SHP77 treated with DMSO at 0.1 percent for 48 hours (cell line): ENCODE measurements around the gene GRAP2.
"Not testable (repeated sequence)": the region's sequence is repeated elsewhere in the genome, so short reads cannot be mapped to it uniquely, and the experiment has no call there.

ENCODE experiments used
- DNase-seq: peaks from one replicate; lab custom pipeline; 2025; lab: John Stamatoyannopoulos, UW

GRAP2 gene

DNA sequence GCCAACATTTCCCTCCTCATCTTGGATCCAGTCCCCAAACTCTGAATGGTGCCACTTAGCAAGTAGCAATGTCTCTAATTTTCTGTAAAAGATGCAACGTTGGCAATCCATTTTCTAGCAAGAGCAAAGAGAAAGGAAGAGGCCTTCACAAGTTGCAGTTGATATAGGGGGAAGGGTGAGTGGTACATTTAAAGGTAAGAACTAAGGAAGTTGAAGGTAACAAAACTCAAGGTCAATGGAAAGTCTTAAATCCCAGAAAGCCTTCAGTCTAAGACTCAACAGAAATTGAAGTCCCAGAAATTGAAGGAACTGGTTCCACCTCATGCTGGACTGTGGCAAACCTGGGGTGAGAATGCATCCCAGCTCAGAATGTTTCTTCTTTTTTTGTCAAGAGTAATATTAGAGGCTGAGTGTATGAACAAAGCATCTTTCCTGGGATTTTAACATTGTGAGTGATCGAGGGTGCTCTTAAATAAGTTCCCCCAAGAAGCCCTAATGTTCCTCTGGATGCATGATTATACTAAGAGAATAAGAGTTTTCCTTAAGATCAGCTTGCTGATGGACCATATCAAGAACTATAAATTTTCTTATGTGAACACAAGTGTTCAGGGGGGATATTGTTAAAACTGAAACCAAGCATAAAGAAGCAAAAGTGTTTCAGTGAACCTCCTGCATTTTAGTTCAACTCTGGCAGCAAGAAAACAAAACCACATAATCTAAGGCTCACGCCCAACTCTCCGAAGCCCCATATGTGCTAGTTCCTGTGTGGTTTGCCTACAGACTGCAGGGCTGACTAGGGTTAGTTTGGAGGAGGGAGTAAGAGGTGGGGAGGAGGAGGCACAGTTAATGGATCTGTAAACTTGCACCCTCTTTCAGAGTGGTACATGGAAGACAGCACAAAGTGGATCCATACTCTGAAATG lies at the start of gene GRAP2:
GRAP2 (plus strand) TSS at position 779 of the 922 bp plus-strand sequence. CDS start 46,023 bp downstream, outside the sequence.
- DNase-seq = no peak

DNA sequence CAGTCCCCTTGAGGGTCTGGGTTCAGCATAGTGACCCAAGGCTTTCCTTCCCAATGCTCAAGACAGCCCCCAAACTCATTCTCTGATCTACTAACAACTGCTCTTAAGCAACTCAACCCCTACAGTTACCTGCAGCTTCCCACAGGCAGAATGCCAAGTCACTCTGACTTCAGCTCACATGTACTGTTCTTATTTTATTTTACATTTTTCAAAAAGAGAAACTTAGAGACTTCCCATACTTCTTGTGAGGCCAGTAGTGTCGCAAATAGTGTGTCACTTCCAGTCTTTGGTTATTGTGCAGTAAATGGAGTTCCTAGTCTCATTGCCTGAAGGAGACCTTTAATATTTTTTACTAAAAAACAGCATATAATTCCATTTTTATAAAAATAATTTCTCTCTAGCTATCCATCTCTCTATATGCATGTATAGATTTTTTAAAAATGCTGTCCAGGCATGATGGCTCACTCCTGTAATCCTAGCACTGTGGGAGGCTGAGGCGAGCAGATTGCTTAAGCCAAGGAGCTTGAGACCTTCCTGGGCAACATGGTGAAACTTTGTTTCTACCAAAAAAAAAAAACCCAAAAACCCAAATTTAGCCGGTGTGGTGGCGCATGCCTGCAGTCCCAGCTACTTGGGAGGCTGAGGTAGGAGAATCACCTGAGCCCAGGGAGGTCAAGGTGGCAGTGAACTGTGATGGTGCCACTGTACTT lies 49.1 kb upstream of the GRAP2 start:
- no peak for DNase-seq

DNA sequence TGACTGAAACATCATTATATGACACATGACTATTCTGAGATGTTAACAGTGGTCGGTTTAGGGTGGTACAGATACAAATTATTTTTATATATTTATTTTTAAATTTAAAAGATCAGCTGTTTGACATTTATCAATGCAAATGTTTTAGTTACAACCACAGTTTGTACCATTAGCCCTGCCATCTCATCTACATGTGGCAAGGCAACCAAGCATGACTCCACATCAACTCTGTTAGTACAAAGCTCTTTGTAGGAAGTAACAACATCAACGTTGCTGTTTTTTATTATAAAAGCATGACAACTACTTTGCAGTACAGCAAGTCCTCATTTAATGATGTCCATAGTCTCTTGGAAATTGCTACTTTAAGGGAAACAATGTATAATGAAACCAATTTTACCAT lies 48.1 kb upstream of the GRAP2 start:
- DNase-seq = no peak

DNA sequence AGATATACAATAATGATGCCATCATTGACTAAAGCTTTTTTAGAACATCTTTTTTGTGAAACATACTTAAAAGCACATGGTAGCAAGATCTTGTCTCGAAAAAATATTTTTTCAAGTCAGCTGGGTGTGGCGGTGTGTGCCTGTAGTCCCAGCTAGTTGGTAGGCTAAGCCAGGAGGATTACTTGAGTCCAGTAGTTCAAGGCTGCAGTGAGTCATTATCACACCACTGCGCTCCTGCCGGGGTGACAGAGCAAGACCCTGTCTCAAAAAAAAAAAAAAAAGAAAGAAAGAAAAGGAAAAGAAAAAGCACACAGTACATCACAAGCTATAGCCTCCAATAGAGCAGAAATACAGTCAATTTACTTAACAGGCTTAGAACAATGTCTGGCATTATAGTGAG lies 44.3 kb upstream of the GRAP2 start:
- no peak for DNase-seq

DNA sequence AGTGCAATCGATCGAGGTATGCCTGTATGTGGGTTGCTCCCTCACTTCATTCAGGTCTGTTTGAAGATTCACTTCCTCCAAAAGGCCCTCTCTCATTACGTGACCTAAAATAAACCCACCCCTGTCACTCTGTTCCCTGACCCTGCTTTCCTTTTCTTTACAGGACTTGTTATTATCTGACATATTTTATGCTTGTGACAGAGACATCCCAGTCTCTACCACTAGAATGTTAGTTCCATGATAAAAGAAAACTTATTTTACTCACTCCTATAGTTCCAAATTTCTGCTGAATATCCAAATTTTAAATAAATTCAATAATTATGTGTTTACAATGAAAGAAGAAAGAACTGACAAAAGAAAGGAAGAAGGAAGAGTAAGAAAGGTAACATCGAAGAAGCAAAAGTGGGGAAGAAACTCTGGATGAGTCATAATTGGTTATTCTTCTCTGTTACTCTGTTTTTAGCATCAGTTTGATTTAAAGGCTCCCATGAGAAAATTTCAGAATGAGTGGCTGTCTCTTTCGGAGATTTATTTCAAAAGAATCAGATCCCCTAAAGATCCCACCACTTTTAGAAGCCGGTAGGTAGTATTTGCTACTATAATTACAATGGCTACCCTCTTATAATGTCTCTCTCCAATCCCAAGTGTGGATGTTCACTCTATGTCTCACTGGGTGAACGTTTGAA lies 40.8 kb upstream of the GRAP2 start:
- DNase-seq = no peak

DNA sequence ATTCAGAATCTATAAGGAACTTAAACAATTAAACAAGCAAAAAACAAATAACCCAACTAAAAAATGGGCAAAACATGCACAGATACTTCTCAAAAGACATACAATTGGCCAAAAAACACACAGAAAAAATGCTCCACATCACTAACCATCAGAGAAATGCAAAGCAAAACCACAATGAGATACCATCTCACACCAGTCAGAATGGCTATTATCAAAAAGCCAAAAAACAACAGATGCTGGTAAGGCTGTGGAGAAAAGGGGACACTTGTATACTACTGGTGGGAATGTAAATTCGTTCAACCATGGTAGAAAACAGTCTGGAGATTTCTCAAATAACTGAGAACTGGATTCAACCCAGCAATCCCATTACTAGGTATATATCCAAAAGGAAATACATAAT lies 32.1 kb upstream of the GRAP2 start:
- DNase-seq = no peak

DNA sequence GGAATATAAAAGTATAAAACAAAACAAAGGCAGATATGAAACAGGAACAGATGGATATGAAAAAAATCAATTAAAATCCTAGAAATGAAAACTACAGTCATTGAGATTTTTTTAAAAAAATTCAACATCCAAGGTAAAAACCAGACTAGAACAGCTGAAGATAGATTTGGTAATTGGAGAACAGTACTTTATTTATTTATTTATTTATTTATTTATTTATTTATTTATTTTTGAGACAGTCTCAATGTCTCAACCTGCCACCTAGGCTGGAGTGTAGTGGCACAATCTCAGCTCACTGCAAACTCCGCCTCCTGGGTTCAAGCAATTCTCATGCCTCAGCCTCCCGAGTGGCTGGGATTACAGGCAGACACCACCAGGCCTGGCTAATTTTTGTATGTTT lies 31.1 kb upstream of the GRAP2 start:
- DNase-seq = not testable (repeated sequence)

DNA sequence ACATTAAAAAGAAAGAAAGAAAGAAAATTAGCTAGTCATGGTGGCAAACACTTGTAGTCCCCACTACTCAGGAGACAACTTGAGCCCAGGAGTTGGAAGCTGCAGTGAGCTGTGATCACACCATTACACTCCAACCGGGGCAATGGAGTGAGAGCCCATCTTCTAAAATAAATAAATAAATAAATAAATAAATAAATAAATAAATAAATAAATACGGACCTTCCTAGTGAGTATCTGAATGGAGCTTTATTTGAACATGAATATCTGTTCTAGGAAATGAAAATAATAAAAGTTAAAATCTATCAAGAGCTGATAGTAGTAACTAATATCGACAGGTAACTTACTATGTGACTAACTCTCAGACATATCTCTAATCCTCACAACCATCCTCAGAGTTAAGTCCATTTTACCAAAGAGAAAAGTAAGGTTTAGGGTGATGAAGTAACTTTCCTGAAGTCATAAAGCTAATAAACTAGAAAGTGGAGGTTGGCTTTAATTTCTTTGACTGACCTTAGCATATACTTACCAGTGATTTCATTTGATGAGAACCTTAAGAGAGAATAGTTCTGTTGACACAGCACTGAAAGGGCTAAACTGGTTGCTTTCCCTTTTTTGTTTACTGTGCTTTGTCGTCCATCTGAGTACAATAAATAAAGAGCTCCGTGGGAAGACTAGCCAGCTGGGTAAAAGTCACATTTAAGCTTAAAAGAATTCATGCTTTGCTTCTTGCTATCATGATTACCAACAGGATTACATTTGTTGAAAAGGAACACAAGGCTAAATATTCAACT lies 29.7 kb upstream of the GRAP2 start:
- DNase-seq = no peak

DNA sequence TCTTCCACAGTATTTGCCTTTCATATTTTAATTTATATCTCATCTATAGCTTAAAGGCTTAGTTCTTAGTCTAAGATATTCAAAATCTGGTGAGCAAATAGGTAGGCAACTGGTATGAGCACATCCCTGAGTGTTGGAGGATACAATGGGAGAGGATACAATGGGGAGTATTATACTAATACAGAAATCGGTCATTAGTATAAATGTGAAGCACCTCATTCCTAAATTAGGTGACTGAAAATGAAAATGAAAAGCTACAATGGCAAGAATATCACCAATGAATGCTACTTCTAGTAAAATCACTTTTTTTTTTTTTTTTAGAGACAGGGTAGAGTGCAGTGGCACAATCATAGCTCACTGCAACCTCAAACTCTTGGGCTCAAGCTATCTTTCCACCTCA lies 28.3 kb upstream of the GRAP2 start:
- DNase-seq = no peak

DNA sequence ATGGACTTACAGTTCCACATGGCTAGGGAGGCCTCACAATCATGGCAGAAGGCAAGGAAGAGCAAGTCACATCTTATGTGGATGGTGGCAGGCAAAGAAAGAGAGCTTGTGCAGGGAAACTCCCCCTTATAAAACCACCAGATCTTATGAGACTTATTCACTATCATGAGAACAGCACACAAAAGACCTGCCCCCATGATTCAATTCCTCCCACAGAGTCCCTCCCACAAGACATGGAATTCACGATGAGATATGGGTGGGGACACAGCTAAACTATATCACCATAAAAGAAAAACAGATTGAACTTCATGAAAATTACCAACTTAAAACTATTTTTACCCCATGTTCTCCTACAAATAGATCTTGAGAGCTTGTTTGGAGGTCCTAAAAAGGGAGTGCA lies 26.9 kb upstream of the GRAP2 start:
- DNase-seq = no peak

DNA sequence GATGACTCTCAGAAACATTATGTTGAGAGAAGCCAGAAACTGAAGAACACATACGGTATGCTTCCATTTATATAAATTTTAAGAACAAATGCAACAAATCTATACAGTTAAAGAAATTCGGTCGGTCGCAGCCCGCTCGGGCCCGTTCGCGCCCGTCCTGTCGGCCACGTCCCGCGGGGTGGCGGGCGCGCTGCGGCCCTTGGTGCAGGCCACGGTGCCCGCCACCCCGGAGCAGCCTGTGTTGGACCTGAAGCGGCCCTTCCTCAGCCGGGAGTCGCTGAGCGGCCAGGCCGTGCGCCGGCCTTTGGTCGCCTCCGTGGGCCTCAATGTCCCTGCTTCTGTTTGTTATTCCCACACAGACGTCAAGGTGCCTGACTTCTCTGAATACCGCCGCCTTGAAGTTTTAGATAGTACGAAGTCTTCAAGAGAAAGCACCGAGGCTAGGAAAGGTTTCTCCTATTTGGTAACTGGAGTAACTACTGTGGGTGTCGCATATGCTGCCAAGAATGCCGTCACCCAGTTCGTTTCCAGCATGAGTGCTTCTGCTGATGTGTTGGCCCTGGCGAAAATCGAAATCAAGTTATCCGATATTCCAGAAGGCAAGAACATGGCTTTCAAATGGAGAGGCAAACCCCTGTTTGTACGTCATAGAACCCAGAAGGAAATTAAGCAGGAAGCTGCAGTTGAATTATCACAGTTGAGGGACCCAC lies 25.6 kb upstream of the GRAP2 start:
- DNase-seq = not testable (repeated sequence)

DNA sequence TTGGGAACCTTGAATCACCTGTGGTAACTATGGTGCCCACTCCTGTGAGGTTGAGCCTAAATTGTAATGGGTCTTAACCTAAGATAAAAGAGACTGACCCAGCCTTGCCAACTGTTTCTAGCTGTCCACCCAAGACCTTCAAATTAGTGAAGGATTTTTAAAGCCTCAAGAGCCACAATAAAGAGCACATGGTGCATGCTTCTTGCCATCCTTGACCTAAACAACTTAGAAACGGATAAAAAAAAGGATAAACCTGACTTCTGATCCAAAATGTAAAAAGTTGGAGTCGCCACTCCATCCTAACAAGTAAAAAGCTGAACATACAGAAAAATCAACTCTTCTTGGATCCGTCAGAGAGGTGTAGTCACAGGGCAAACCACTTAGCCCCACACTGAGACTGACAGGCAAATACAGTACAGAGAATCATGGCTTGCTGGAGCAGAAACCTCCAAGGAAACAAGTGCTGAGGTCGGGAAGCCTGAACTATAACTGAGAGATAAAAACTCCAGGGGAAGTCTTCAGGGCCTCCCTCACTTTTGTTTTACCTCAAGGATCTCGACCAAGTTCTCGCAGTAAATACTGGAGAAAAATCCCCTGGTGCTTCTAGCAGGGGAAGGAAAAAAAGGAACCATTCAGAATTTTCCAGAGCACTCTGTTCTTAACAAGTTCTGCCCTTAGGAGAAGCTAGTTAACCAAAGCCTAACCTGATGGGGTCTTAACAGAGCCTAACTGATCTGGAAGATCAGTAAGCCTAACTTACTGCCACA lies 23.6 kb upstream of the GRAP2 start:
- DNase-seq = no peak

DNA sequence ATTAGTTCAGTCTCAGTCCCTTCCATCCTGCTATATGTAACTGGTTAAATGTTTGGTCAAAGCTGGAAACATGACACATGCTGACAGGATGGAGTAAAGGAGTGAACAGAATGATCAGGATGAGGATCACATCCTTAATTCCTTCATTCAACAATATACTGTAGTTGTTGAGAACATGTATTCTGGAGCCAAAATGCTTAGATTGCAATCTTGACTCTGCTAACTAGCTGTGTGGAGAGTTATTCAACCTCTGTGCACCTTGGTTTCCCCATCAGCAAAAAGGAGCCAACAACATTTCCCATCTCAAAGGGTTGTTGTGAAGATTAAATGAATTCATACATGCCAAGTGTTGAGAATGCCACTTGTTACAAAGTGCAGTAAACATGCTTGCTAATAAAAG lies 20.2 kb upstream of the GRAP2 start:
- no peak for DNase-seq

DNA sequence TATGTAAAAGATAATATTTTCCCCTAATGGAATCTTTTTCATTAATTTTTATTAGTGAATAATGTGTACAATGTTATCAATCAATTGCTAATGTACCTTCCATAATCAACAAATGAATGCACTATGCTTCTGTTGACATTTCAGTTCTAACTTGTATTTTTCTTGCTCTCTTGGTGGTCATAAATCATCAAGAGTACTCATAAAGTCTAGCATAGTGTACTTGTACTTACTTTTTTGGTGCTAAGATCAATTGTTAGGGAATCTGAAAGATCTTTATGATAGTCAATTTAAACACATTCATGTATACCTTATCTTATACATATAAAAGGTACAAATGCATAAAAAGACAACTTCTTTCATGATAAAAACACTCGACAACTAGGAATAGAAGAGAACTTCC lies 17.8 kb upstream of the GRAP2 start:
- DNase-seq = no peak

DNA sequence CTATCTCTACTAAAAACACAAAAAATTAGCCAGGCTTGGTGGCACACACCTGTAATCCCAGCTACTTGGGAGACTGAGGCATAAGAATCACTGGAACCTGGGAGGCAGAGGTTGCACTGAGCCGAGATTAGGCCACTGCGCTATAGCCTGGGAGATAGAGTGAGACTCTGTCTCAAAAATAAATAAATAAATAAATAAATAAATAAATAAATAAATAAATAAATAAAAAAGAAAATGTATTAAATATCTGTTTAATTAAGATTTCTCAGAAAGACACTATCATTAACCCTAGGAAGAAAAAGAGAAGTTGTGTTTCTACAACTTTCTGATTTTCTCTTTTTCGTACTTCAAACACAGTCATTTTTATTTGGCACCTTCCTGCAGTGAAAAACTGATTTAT lies 11.0 kb upstream of the GRAP2 start:
- DNase-seq = not testable (repeated sequence)

DNA sequence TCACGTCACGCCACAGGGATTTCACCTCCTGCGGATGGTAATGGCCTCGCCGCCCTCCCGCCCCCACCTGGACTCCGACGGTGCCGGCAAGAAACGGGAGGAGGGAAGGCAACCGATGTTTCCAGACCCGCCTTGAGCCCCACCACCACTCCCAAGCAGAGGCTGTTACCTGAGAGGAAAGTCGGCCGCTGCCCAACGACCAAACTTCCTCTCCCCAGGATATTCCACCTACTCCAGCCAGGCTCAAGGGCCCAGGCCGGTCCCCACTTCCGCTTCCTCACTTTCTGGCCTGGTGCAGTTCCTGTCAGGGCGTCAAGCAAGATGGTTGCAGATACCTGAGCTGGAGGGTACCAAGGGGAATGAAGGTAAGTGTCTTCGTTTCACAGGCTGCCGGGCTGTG lies 7.4 kb upstream of the GRAP2 start, which contains the start of gene ENTHD1:
ENTHD1 (minus strand) TSS at position 235 of the 400 bp plus-strand sequence. CDS start 6,012 bp downstream, outside the sequence.
- no peak for DNase-seq

DNA sequence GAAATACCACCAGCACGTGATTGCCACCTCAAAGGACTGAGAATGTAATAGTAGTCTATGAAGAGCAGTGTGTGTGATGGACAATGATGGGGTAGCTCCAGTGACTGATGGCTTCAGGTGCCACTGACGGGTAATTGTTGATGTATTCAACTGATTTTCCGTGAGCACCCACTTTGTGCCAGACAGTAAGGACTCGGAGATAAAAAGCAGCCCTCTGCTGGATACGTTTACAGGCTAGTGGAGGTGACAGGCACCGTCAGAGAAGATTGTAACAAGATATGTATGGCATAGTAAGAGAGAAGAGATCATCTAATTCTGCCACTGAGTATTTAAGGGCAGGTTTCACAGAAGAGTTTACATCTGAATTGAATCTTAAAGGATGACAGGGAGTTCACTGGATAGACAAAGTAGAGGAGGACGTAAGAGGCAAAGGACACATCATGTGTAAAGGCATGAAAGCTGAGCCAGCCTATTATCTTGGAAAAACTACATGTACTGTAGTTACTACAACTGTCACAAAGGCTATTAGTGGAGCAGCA lies 6.3 kb upstream of the GRAP2 start:
- no peak for DNase-seq

DNA sequence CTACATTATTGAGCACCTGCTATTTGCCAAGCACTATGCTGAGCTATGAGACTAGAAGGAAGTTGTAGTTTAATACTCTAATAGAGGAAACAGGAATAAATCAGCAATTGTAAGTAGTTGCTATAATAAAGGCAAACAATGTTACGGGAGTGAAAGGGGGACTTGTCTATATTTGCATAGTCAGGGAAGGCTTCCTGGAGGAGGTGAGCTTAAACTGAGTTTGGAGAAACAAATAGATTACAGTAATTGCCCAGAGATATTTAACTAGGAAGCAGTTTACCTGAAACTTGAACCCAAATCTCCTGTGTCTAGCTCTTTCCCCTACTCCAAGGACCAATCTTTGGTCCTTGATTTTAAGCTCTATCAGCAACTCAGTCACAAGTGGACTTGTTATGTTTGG lies 5.2 kb upstream of the GRAP2 start:
- DNase-seq = no peak

DNA sequence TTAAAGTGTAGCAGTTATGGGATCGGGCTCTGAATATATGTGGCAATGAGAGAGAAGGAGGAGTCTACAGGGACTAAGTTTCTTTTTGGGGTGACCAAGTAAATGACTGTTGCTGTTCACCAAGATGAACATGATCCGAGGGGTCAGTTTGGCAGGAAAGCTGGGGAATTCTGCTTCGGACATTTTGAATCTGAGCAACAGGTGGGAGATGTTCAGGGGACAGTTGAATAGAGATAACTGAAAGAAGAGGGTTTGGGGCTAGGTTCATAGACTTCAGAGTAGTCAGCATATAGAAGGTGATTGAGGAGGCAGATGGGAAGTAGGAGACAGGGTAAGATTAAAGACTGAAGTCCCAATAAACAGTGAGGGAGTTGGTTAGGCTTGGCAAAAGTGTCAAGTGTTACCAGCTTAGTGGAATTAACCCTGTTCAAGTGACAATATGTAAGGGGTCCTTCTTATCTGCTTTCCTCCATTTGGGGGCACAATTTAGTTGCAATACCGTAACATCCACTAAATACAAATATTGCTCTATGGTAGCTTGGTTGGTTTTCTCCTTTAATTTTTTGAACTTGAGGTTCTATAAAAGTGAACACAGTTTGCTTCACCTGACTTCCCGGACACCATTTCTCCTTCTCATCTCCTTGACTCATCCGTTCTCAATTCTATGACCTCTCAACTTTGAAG lies 4.4 kb upstream of the GRAP2 start:
- DNase-seq = no peak
